Fibroblast of gingiva (primary cell): Measurements from ENCODE around the gene TOP2B.

Experiments used
- DNase-seq: peaks from one replicate; pipeline ENCODE4 v3.0.0-alpha.2; 2011; ENCODE audit warnings: low read depth

Gene TOP2B

GRCh38 chr3:25557694-25558093 lies 107.0 kb downstream of the TOP2B start:
- DNase-seq = no peak

- no peak for DNase-seq
These were observed 108.3 kb downstream of the TOP2B start for GRCh38 chr3:25556447-25556846.

DNA sequence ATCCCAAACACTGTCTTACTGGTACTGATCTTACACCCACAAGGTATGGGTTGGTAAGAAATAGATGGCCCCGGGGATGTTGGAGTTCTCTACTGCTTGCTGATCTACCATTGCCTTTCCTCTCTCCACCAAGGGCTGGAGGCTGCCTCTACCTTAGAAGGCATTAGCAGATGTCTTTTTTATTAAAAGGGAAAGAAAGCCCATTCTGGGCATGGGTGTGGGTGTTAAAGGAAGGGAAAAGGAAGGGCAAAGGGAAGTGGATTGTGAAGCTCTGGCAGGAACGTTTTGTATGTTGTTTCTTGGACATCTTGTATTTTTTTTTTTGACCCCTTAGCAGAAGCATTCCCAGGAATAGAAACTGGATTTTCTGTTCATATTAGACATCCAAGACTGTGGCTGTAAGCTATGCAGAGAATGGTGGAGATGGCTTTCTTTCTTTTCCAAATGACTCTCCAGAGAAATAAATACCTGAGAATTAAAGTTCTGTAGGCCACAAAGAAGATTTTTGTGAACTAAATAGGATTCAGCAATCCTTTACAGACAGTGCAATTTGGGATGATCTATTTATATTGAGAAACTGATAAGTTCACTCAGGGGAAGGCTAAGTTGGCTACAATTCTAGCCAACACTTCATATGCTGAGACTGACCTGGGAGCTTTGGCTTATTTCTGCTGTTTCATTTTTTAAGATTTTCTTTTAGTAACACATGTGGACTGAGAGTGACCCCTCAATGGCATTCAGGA lies 108.8 kb downstream of the TOP2B start:
- no peak for DNase-seq

GRCh38 chr3:25554376-25554775 lies 110.3 kb downstream of the TOP2B start:
- no peak for DNase-seq

DNA sequence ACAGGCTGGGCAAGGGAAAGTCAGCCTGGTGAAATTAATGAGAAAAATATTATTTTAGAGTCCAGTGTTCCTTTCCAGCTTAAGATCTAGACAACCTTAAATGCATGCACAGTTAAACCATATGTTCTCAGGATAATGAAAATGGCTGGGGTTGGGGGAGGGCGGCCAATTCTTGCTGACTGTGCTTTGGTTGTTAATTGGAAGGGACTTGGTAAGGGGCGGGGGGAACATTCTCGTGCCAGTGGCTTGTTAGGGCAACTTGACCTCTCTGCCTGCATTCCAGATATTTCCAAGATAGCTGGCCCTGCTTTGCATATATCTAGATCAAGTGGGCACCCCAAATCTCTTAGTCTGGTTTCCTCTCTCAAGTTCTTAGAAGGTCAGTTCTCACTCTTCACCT lies 112.5 kb downstream of the TOP2B start:
- no peak for DNase-seq

DNA sequence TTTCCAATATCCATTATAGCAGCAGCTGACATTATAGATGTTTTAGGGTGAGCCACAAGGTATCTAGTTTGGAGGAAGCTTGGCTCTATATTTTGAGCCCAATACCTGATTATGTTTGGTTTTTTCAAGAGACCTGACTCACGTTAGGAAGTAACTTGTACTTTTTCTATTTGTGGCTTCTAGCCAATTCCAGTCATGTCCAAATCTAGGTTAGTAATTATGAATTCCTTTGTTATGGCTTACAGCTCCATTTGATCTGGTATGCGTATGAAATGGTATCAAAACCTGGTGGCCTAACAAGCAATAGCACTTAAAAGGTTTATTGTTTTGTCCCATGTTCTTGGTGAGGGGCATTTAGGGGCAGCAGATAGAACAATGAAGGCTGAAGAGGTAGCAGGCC lies 115.9 kb downstream of the TOP2B start:
- no peak for DNase-seq

DNA sequence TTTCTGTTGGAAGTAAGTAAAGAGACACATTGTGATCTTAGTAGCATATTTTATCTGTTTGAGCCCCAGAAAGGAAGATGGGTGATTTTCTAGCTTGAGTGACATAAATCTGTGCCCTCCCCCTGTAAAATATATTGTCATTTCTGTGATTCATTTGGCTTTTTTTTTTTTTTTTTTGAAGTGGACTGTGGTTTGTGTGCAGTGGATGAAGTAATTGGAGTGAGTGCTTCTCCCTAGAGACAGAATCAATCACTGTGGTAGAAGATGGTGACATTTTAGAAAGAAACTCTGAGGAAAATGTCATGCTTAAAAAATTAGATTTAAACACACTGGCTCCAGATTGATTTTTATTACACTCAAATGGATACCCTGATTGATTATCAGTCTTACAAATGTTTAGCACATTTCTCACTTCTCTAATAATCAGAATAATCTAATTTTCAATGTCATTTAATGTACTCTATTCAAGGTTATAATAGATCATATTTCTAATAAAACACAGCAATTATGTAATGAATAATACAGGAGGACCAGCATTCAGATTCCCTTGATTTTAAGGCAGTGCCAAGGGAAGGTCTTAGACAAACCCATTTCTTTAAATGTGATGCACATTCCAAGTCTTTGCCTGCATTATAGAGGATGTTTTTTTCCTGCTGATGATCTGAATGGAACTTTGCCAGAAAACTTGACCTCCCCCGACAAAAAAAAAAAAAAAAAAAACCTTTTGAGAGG lies 116.6 kb downstream of the TOP2B start:
- no peak for DNase-seq
